HepG2 (cell line): ENCODE measurements around the gene STIM1. TPM values are rescaled to one million over a fixed set of nuclear protein-coding genes. Genes with fewer than 3 reads are reported as not detected.

Experiments
- FOXK1 ChIP-seq: sonication (generic); formaldehyde crosslinking; IDR thresholded peaks from 2 replicates; pipeline ENCODE4 v1.4.0; 2020; ENCODE audit warnings: low read depth, missing genetic modification reagents, borderline replicate concordance
- GMEB1 ChIP-seq: sonication (generic); formaldehyde crosslinking; IDR thresholded peaks from 2 replicates; pipeline ENCODE4 v1.5.1; 2020; ENCODE audit warnings: missing genetic modification reagents, mild to moderate bottlenecking, borderline replicate concordance
- HDAC1 ChIP-seq: sonication (generic); formaldehyde crosslinking; IDR thresholded peaks from 2 replicates; pipeline ENCODE4 v1.5.1; 2020; ENCODE audit warnings: mild to moderate bottlenecking, missing genetic modification reagents
- KMT2B ChIP-seq: IDR thresholded peaks from 2 replicates; pipeline ENCODE4 v1.6.1; 2016; ENCODE audit warnings: missing genetic modification reagents, missing compliant biosample characterization
- MTERF4 ChIP-seq: sonication (generic); formaldehyde crosslinking; IDR thresholded peaks from 2 replicates; pipeline ENCODE4 v1.8.0; 2023; ENCODE audit warnings: mild to moderate bottlenecking, missing genetic modification reagents
- PTBP1 ChIP-seq: fragments of 200-400 bp; formaldehyde crosslinking; IDR thresholded peaks from 2 replicates; pipeline ENCODE4 v1.6.1; 2018; ENCODE audit warnings: low read length, low read depth; ENCODE audit not compliant: poor library complexity, severe bottlenecking
- REL ChIP-seq: sonication (generic); formaldehyde crosslinking; conservative IDR thresholded peaks from 2 replicates; pipeline ENCODE4 v1.8.0; 2022; ENCODE audit warnings: mild to moderate bottlenecking, missing genetic modification reagents, moderate library complexity
- RFX3 ChIP-seq: IDR thresholded peaks from 2 replicates; pipeline ENCODE4 v1.6.1; 2016; ENCODE audit warnings: missing biosample characterization, missing genetic modification reagents
- TEAD2 ChIP-seq: sonication (generic); formaldehyde crosslinking; IDR thresholded peaks from 2 replicates; pipeline ENCODE4 v1.9.0; 2021; ENCODE audit warnings: missing genetic modification reagents
- ZNF563 ChIP-seq: sonication (generic); formaldehyde crosslinking; IDR thresholded peaks from 2 replicates; pipeline ENCODE4 v1.8.0; 2022; ENCODE audit warnings: mild to moderate bottlenecking, moderate library complexity, missing genetic modification reagents
- ZNF749 ChIP-seq: sonication (generic); formaldehyde crosslinking; IDR thresholded peaks from 2 replicates; pipeline ENCODE4 v1.8.0; 2022; ENCODE audit warnings: mild to moderate bottlenecking, missing genetic modification reagents, moderate library complexity, borderline replicate concordance
- ZNF782 ChIP-seq: sonication (generic); formaldehyde crosslinking; IDR thresholded peaks from 2 replicates; pipeline ENCODE4 v1.4.0; 2020; ENCODE audit warnings: missing genetic modification reagents, mild to moderate bottlenecking, borderline replicate concordance
- polyA plus RNA-seq, 8 experiments: library from polyadenylated mRNA; depleted of rRNA in 3 of 8; stranded (reverse) in 7 of 8; unstranded in 1 of 8; fragments of >200 nt; fragmentation: Illumina TruSeq in 4 of 8; extraction: Trizol in 4 of 8; gene quantifications; 2 replicates each; pipeline versions ENCODE4 v1.2.1 to v1.2.3, GENCODE V29; 2011 to 2016; ENCODE audit warnings: low read depth in 4 of 8, missing spikeins in 1 of 8, mixed read lengths in 1 of 8; ENCODE audit not compliant: insufficient read depth in 1 of 8
- total RNA-seq, 5 experiments: library from RNA; depleted of rRNA; stranded (reverse); fragments of >200 nt; fragmentation: Illumina TruSeq; extraction: Trizol; gene quantifications; 2 replicates each; pipeline ENCODE4 v1.2.3, GENCODE V29; 2016; ENCODE audit warnings: low read depth in 1 of 5
- TF ChIP-seq, protein P1 (sequence below): sonication (generic); formaldehyde crosslinking; IDR thresholded peaks from 2 replicates; pipeline ENCODE4 v1.4.0; 2020; ENCODE audit warnings: missing genetic modification reagents
- TF ChIP-seq, protein P2 (sequence below): sonication (generic); IDR thresholded peaks from 2 replicates; pipeline ENCODE4 v1.6.1; 2016; ENCODE audit warnings: low read depth, borderline replicate concordance
- TF ChIP-seq, protein P3 (sequence below): IDR thresholded peaks from 2 replicates; pipeline ENCODE4 v1.6.1; 2012; ENCODE audit warnings: low read length, improper control_type of control experiment

The STIM1 gene
- total and polyA plus RNA-seq, 2 of the 13 experiments (the other 11 are each of a cell fraction or from before 2014, with no cell fraction given): 19.2 to 28.5 TPM

GRCh38 chr11:3855808-3856491 is 486 bp downstream of the STIM1 start (continued):
- TF ChIP-seq, protein P1, sequence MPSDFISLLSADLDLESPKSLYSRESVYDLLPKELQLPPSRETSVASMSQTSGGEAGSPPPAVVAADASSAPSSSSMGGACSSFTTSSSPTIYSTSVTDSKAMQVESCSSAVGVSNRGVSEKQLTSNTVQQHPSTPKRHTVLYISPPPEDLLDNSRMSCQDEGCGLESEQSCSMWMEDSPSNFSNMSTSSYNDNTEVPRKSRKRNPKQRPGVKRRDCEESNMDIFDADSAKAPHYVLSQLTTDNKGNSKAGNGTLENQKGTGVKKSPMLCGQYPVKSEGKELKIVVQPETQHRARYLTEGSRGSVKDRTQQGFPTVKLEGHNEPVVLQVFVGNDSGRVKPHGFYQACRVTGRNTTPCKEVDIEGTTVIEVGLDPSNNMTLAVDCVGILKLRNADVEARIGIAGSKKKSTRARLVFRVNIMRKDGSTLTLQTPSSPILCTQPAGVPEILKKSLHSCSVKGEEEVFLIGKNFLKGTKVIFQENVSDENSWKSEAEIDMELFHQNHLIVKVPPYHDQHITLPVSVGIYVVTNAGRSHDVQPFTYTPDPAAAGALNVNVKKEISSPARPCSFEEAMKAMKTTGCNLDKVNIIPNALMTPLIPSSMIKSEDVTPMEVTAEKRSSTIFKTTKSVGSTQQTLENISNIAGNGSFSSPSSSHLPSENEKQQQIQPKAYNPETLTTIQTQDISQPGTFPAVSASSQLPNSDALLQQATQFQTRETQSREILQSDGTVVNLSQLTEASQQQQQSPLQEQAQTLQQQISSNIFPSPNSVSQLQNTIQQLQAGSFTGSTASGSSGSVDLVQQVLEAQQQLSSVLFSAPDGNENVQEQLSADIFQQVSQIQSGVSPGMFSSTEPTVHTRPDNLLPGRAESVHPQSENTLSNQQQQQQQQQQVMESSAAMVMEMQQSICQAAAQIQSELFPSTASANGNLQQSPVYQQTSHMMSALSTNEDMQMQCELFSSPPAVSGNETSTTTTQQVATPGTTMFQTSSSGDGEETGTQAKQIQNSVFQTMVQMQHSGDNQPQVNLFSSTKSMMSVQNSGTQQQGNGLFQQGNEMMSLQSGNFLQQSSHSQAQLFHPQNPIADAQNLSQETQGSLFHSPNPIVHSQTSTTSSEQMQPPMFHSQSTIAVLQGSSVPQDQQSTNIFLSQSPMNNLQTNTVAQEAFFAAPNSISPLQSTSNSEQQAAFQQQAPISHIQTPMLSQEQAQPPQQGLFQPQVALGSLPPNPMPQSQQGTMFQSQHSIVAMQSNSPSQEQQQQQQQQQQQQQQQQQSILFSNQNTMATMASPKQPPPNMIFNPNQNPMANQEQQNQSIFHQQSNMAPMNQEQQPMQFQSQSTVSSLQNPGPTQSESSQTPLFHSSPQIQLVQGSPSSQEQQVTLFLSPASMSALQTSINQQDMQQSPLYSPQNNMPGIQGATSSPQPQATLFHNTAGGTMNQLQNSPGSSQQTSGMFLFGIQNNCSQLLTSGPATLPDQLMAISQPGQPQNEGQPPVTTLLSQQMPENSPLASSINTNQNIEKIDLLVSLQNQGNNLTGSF: no peak
- TF ChIP-seq HDAC1 (CRISPR knock-in tag): no peak
- TF ChIP-seq ZNF782 (CRISPR knock-in tag): 0 out of 2 replicates have a peak, but pooled peaks have one; percentile 50
- TF ChIP-seq MTERF4 (CRISPR knock-in tag): peak; percentile 43; the same call in 1 of the 2 replicates
- TF ChIP-seq, protein P2, sequence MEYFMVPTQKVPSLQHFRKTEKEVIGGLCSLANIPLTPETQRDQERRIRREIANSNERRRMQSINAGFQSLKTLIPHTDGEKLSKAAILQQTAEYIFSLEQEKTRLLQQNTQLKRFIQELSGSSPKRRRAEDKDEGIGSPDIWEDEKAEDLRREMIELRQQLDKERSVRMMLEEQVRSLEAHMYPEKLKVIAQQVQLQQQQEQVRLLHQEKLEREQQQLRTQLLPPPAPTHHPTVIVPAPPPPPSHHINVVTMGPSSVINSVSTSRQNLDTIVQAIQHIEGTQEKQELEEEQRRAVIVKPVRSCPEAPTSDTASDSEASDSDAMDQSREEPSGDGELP: peak; percentile 20; the same call in 1 of the 2 replicates
- peak; percentile 55; the same call in 1 of the 2 replicates for TF ChIP-seq KMT2B (CRISPR knock-in tag)
- no peak for TF ChIP-seq PTBP1
- 0 out of 2 replicates have a peak, but pooled peaks have one; percentile 33 for TF ChIP-seq REL (CRISPR knock-in tag)
- no peak for TF ChIP-seq TEAD2 (CRISPR knock-in tag)
- peak; percentile 56; the same call in 1 of the 2 replicates for TF ChIP-seq ZNF749 (CRISPR knock-in tag)
- no peak for TF ChIP-seq RFX3 (CRISPR knock-in tag)
- TF ChIP-seq, protein P3, sequence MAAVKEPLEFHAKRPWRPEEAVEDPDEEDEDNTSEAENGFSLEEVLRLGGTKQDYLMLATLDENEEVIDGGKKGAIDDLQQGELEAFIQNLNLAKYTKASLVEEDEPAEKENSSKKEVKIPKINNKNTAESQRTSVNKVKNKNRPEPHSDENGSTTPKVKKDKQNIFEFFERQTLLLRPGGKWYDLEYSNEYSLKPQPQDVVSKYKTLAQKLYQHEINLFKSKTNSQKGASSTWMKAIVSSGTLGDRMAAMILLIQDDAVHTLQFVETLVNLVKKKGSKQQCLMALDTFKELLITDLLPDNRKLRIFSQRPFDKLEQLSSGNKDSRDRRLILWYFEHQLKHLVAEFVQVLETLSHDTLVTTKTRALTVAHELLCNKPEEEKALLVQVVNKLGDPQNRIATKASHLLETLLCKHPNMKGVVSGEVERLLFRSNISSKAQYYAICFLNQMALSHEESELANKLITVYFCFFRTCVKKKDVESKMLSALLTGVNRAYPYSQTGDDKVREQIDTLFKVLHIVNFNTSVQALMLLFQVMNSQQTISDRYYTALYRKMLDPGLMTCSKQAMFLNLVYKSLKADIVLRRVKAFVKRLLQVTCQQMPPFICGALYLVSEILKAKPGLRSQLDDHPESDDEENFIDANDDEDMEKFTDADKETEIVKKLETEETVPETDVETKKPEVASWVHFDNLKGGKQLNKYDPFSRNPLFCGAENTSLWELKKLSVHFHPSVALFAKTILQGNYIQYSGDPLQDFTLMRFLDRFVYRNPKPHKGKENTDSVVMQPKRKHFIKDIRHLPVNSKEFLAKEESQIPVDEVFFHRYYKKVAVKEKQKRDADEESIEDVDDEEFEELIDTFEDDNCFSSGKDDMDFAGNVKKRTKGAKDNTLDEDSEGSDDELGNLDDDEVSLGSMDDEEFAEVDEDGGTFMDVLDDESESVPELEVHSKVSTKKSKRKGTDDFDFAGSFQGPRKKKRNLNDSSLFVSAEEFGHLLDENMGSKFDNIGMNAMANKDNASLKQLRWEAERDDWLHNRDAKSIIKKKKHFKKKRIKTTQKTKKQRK: no peak
- TF ChIP-seq FOXK1: 0 out of 2 replicates have a peak, but pooled peaks have one; percentile 35
- TF ChIP-seq GMEB1 (CRISPR knock-in tag): 0 out of 2 replicates have a peak, but pooled peaks have one; percentile 26
- TF ChIP-seq ZNF563: peak; percentile 76; the same call in 1 of the 2 replicates
